NCI-H1105 treated with DMSO at 0.1 percent for 48 hours (cell line): Measurements from ENCODE around the gene NOC4L.
"Not testable (repeated sequence)": the region's sequence is repeated elsewhere in the genome, so short reads cannot be mapped to it uniquely, and the experiment has no call there.

Experiments used
- DNase-seq: peaks from one replicate; lab custom pipeline; 2025; lab: John Stamatoyannopoulos, UW

NOC4L gene

DNA sequence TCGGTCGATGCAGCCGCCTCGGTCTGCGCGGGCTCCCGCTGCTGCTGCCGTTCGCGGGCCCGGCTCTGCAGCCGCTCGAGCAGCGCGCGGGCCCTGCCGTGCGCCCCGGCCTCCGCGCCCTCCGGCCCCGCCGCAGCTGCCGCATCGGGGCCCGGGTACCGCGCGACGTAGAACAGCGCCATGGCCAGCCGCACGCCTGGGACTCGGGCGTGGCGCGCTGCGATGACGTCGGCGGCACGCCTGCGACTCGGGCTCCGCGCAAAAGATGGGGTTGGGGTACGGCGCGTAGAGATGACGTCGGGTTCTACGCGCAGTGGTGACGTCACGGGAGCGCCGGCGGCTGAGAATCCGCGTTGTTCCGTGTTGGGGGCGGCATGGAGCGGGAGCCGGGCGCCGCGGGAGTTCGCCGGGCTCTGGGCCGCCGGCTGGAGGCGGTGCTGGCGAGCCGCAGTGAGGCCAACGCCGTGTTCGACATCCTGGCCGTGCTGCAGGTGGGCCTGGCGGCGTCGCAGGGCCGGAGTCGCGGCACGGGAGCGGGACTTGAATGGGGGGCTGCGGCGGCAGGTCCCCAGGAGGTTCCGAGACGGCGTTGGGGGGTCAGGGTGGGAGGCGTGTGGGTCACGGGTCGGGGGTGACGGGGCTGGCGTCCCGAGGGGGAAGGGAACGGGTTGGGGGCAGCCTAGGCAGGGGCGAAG is at the start of gene NOC4L, which contains the start of gene DDX51:
TSS of gene NOC4L (plus strand) at position 343 of the 695 bp plus-strand sequence. CDS start at position 375, 32 bp downstream.
TSS of gene DDX51 (minus strand) at position 205 of the 695 bp plus-strand sequence. CDS start at position 182, 23 bp downstream.
- peak; percentile 85 for DNase-seq

DNA sequence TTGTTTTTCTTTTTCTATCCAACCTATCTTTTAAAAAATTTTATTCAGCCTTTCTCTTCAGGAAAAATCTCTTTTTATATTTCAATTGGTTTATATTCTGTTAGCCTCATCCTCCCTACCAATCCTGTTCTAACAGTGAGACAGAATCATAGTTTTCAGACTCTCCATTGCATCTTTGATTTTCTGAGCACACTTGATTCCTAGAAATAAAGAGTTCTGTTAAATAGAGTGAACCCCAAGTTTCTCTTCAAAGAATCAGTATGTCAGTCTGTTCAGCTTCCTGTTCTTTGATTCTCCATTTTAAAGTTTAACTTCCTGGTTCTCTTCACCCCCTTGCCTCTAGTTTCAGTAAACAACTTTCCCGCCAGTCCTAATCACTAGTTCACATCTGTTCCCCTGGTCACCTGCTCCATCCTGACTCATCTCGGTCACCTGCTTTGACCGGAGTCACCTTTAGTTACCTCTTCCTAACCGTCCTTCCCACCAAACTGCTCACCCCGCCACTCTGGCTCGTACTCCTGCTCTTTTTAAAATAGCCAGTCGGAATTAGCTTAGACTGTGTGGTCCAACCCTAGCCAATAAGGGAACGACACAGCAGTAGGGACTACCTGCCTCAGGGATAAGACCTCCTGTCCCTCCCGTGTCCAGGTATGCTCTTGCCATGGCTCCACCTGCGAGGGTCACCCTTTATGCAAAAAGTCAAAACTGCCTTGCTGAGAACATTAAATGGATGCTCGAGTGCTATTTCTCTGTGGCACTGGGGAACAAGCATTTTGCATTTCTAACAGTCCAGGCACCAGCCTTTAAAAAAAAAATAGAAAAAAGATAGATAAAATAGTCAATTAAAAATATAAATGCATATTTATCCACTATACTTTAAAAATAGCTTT is 48.5 kb upstream of the NOC4L start:
- no peak for DNase-seq

DNA sequence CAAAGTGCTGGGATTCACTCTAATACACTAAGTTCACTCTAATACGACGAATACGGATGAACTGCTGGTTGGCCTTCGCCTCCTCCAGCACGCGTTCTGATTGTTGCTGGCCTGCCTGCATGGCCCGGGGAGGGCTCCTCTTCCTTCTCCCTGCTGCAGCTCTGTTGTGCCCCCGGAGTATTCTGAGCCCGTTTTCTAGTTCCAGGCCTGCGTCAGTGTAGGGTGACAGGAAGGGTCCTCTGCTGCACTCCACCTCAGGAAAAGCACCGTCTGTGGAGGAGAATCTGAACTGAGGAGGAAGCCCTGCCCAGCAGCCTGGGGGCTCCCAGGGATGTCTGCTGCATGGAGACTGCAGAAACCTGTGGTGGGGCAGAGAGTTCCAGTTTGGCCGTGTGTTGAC is 44.5 kb upstream of the NOC4L start:
- DNase-seq = no peak

DNA sequence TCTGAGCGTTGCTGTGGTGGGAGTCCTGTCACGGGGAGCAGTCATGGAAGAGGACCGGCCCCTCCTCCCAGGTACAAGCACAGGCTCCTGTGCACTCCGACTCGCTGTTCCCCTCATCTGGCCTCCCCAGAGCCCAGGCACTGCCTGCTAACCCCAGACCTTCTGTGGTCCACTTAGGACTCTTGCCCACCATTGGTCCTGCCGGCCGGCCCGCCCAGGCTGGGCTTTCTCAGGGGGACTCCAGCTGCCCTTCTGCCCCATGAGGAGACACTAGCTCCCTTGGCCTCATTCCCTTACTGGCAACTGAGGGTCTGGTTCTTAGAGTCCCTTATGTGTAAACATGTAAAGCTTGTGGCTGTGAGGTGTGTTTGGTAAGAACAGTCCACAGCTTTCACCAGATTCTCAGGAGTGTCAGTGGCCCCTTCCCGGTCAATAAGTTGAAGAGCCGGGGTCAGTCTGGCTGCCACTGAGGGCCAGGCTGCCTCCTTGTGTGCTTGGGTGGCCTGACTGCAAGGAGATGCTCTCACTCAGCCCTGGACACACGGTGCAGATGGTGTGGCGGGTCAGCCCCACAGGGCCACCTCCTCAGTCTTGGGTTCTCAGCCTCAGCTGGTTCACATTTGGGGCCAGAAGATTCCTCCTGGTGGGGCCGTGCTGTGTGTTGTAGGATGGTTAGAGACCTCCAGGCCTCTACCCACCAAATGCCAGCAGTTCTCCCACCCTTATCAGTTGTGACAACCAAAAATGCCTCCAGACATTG is 43.8 kb upstream of the NOC4L start:
- no peak for DNase-seq

DNA sequence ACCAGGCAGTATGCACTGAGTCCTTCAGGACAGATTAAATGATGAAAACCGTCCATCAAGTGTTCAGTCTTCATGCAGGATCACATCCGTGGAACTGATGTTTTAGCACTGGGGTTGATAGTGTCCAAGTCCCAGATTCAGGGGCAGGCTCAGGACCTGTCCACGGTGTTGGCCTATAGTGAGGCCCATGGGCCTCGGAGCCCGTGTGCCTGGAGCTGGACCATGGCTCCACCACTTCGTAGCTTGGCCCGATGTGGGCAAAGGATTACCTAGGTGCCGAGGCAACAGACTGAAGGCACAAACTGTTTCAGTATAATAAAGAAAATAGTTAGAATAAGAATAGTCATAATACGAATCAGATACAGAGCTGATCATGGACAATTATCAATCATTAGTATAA is 42.0 kb upstream of the NOC4L start:
- no peak for DNase-seq

DNA sequence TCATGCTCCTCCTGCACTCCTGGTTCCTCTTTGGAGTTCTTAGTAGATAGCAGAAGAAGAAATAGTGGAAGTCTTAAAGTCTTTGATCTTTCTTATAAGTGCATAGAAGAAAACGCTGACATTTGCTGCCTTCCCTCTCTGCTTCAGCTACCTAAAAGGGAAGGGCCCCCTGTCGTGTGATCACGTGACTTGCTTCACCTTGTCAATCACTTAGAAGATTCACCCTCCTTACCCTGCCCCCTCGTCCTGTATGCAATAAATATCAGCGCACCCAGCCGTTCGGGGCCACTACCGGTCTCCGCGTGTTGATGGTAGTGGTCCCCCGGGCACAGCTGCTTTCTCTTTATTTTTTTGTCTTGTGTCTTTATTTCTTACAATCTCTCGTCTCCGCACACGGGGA is 41.2 kb upstream of the NOC4L start:
- DNase-seq = not testable (repeated sequence)

DNA sequence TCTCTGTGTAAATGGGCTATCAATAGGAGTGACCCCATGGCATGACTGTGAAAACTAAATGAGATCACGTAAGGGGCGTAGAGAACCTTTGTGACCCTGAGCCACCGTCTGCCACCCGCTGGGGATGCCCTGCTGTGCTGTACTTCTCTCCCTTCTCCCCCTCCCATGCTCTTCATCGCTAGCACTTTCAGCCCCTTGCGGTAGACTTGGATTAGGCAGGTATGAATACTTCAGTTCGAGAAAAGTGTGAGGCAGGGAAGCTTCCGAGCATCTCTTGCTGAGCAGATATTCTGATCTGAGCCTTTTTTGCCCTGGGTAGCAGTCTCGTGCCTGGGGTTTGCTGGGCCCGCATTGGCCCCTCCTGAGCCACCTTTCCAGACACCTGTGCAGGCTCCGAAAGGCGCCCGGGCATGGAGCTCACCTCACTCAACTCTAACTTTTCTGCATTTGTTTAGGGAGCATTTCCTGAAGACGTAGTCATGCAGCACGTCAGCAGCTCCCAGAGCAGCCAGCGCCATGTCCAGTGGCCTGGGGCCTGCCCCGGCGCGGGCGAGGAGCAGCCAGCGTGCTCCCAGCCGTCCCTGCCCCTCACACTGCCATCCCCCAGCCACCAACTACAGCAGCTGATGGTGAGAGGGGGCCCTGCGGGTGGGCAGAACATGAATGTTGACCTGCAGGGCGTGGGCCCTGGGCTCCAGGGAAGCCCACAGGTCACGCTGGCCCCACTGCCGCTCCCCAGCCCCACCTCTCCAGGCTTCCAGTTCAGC is 40.5 kb upstream of the NOC4L start:
- DNase-seq = no peak

DNA sequence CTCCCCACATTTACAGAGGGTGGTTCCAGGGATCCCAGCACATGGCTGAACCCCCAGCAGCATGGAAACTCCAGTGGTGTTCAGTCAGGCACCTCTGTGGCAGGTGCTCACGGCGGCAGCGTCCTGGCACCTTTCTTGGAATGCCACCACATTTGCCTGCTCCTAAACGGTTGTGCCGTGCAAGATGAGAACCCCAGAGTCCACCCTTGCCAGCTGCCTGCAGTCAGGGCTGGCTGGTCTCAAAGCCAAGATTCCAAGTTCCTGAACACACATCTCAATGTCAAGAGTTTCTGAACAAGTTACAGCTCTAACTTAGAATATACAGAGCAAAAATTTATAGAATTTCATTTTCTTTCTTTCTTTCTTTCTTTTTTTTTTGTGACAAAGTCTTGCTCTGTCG is 38.8 kb upstream of the NOC4L start:
- no peak for DNase-seq

DNA sequence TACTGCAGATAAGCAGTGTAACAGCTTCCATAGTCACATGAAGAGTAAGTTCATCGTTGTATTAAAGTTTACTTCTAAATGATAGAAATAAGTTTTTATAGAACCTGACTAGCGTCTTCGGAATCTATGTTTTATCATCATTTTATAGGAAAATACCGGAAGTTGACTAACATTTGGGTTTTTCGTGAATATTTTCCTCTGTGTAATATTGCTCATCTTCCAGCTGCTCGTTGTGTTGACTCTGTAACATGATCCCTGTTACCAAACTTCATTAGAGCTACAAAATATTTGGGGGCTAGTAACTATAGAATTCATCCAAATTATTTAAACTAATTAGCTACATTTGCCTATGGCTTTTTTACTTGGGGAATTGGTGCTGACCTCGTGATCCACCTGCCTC is 37.3 kb upstream of the NOC4L start:
- no peak for DNase-seq

DNA sequence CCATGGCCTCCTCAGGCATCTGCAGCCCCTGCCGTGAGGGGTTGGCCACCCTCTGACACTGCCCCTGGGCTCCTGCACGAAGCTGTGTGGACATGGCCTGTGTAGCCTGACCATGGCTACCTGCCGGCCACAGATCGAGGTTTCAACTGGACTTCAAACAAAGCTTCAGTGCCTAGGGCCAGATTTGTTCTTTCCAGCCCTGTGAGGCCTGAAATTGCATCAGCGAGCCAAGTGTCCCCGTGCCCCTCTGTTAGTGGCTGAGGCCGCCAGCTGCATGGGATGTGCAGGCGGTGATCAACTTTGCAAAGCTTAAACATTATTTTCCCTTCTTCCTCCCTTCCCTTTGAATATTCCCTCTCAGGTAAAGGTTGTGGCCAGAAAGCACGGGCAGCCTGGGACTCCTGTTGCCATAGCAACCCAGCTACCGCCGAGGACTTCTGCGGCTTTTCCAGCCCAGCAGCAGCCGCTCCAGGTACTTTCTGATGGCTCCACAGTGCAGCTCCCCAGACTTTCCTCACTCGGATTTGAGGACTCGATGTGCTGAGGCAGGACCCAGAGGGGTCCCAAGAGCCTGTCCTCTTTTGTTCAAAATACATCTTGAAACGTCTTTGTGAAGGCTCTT is 35.9 kb upstream of the NOC4L start:
- DNase-seq = no peak

DNA sequence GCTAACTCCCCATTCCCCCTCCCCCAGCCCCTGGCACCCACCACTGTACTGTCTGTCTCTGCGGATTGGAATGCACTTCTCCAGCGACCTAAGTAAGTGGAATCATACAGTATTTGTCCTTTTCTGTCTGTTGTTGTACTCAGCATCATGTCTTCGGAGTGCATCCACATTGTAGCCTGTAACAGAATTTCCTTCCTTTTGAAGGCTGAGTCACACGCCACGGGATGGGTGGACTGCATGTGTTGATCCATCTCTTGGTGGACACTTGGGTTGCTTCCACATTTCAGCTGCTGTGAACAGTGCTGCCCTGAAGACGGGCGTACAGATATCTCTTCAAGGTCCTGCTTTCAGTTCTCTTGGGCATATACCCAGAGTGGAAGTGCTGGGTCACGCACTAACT is 34.5 kb upstream of the NOC4L start:
- no peak for DNase-seq

DNA sequence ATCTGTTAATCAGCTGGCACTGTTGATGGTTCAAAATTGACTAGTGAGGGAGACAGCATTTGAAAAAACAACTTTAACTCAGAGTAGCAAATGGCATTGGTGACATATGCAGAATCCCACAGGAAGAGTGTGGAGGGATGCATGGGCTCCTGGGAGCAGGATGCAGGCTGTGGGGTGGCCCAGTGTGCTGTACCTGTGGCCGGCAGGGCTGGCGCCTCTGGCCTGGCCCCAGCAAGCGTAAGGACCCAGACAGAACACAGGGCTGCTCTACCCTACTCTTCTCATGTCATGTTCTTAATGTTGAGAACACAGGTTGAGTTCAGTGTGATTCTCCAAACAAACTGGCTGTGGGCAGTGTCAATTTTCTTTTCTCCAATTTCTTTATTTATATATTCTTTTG is 33.6 kb upstream of the NOC4L start:
- DNase-seq = no peak

DNA sequence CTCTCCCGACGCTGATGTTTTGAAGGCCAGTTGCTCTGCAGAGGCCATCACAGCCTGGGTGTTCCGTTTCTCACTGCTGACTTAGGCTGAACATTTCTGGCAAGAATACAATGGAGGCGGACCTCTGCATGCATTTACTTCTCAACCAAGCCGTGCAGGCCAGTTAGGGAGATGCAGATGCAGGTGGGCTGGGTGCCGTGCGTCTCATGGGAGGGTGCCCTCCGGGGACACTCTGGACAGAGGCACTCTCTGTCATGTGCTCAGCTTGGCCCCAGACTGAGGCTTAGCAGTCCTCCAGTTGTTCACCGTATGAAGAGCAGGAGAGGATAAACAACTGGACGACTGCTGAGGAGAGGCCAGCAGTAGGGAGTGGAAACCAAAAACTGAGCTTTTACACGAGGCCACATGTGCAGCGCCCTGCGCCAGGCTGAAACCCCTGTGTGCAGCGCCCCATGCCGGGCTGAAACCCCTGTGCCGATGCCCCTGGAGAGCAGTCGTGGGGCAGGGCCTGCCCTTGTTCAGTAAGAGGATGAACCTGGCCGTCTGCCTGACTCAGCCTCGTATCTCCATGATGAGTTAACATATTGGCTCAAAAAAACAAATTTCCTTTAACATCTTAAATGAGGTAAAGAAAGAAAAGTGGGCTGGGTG is 32.5 kb upstream of the NOC4L start:
- no peak for DNase-seq

DNA sequence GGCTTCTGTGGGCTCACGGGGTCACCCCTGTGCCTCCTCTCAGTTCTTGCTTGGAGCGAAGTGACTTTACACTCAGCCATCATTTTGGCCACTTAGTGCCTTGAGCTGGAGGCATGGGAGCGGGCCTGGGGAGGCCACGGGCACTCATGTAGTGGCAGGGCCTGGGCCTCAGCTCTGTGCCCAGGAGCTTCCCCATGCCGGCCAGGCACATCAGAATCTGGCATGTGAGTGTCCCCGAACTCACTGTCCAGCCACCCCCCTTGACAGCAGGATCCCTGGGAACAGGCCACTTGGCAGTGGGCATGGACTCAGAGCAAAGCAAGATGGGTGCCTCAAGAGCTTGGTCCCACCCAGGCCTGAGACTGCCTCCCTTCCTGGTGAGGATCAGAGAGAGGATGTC is 29.6 kb upstream of the NOC4L start:
- DNase-seq = no peak

DNA sequence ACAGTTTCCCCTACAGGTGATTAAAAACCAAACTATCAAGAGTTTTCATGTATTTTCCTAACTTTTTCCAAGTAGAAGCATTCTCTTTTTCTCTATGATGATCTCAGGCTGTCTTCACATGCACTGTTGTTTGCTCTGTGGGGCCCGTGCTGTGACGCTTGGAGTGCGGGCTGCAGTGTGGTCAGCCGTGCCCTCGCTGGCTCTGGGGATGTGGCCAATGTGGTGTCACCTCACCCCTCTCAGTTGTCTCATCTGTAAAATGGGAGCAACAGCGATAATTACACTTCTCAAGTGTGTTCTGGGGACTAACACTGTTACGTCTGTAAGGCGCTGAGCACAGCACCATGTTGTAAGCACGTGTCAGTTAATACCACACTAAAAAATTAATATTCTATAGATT is 28.8 kb upstream of the NOC4L start:
- DNase-seq = no peak

DNA sequence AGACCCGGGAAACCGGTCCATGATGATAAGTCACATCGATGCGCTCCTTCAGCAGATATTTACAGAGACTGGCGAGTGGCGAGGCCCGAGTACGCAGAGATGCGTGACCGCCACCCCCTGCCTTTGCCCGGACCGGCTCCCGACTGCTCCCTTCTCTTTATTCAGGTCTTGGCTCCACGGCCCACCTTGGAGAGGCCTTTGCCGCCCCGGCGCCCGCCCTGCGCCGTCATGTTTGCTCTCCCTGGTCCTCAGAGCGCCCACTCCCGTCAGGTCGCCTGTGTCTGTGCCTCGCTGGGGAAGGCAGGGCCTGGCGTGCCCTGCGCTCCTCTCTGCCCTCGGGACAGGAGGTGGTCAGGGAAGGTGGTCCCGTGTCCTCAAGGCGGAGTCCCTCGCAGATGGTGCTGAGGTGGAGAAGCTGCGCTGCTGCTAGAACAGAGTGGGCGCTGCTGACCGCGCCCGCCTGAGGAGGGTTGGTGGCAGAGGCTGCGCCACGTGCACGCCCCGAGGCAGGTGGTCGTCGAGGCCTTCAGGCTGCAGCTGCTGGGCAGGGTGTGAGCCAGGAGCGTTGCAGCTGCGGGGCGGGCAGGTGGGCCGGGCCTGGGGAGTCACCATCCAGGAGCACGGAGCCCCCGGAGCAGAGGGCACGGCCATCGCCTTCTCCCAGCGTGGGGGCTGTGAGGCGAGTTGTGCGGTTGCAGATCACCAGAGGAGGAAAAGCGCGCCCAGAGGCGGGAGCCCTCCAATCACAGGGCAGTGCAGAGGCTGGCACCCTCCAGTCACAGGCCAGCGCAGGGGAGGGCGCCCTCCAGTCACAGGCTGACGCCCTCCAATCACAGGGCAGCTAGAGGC is 27.3 kb upstream of the NOC4L start:
- DNase-seq = no peak

DNA sequence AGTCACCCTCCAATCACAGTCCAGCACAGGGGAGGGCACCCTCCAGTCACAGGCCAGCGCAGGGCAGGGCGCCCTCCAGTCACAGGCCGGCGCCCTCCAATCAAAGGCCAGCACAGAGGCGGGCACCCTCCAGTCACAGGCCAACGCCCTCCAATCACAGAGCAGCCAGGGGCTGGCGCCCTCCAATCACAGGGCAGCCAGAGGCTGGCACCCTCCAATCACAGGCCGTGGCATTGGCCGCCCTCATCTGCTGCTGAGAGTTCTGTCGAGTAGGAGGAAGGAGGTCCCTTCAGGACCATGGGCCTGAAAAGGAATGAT is 26.7 kb upstream of the NOC4L start:
- DNase-seq = no peak

DNA sequence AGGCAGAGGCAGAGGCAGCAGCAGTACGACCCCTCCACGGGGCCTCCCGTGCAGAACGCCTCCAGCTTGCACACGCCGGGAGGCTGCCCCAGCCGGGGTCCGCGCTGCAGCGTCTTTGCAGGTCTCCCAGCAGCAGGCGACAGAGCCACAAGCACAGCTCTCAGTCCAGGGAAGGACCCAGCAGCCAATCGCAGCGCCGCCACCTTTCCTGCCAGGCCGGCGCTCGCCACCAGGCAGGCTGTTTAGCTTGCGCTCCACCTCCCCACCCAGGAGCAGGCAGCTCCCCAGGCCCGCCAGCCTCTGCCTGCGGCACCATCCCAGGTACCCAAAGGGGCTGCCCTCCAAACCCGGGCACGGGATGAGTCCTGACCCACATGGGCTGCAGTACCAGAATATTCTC is 25.4 kb upstream of the NOC4L start:
- no peak for DNase-seq

DNA sequence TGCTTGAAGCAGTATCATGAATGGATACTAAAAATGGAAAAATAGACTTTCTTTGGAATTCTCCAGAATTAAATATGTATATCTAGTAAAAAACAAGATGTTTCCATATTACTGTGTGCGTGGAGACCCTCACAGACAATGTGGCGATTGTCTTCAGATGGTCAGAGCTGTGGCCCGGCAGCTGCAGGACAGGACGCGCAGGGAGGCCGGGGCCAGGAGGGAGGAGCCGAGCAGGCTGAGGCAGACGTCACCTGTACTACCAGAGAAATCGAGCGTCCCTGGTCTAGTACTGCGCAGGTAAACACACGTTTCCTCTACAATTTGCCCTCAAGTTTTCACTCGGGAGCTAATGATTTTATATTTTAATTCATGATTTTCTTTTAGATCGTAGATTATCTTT is 23.0 kb upstream of the NOC4L start:
- DNase-seq = no peak
